ENCODE data around the gene PEX11G.

DNA sequence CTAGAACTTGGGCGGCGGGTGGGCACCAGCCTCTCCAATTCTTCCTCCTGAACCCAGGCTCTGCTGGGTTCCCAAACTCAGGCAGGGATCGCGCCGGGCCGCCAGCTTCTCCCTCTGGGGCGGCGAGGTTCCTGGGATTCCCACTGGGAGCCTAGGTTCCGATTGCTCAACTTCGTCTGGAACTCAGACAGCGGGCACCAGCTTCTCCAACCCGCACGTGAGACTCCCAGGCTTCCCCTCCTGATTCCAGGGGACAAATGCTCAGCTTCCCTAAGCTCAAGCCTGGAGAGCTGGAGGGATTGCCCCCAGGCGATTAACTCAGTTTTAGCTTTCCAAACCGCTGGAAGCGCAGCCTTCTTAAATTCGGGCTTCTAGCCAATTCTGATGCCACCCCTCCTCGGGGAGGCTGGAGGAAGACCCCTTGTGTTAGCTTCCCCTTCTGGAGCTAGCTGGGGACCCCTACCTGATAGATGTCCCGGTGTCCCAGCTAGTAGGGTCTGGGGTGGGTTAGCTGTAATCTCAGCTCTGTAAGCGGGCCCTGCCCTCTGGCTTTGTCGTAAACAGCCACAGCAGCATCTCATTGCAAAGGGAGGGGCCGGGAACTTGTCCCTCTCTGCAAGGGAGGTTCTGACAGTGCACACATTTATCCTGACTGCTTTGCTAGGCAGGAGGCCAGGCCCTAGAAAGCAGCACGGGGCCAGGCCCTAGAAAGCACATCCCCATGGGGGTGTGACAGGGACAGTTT, 34.3 kb upstream of the PEX11G start:
- TF ChIP-seq, protein P1, sequence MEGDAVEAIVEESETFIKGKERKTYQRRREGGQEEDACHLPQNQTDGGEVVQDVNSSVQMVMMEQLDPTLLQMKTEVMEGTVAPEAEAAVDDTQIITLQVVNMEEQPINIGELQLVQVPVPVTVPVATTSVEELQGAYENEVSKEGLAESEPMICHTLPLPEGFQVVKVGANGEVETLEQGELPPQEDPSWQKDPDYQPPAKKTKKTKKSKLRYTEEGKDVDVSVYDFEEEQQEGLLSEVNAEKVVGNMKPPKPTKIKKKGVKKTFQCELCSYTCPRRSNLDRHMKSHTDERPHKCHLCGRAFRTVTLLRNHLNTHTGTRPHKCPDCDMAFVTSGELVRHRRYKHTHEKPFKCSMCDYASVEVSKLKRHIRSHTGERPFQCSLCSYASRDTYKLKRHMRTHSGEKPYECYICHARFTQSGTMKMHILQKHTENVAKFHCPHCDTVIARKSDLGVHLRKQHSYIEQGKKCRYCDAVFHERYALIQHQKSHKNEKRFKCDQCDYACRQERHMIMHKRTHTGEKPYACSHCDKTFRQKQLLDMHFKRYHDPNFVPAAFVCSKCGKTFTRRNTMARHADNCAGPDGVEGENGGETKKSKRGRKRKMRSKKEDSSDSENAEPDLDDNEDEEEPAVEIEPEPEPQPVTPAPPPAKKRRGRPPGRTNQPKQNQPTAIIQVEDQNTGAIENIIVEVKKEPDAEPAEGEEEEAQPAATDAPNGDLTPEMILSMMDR (IDR thresholded peaks at IDR 0.05), result no peak
- no peak for TF ChIP-seq POLR2A (IDR thresholded peaks at IDR 0.05)
